ENCODE results near the gene FAIM2.

FAIM2 gene

DNA sequence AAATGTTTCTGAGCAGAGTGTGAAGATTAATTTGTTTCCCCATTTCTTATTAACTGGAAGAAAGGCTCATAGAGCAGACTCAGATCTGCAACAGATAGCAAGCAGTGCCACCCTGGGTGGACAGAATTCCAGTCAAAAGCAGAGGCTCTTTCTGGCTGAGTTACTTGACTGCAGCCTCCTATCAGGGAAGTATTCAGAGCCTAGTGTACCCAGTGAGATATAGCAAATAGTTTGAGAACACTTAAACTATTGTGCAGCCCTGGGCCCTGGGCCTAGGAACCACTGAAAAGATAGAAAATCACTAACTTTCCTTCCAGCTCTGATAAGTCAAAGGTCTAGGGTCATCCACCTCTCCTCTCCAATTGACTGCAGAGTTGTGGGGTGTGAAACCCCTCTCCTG is 35.6 kb upstream of the FAIM2 start:
- no peak for DNase-seq

GRCh38 chr12:49937639-49938300 is 34.1 kb upstream of the FAIM2 start:
- DNase-seq, result no peak

DNA sequence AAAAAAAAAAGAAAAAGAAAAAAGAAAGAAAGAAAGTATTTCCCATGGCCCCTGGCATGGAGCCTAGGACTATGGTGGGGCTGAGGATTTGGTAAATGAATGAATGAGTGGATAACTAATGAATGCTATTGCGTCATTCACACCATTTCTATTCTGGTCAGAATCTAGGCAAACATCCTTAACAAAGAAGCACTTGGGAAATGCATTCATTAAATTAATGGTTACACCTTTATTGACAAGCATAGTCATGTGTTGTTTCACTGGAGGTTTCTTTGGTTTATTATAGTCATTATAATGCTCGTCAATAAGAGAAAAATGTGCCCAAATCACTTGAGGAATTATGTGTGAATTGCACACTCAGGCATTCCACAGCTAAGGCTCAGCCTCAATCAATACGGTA is 33.2 kb upstream of the FAIM2 start:
- no peak for DNase-seq

- no peak for DNase-seq
Observed at GRCh38 chr12:49934505-49934904, 30.8 kb upstream of the FAIM2 start.

GRCh38 chr12:49933796-49934195 is 30.1 kb upstream of the FAIM2 start:
- no peak for DNase-seq

DNA sequence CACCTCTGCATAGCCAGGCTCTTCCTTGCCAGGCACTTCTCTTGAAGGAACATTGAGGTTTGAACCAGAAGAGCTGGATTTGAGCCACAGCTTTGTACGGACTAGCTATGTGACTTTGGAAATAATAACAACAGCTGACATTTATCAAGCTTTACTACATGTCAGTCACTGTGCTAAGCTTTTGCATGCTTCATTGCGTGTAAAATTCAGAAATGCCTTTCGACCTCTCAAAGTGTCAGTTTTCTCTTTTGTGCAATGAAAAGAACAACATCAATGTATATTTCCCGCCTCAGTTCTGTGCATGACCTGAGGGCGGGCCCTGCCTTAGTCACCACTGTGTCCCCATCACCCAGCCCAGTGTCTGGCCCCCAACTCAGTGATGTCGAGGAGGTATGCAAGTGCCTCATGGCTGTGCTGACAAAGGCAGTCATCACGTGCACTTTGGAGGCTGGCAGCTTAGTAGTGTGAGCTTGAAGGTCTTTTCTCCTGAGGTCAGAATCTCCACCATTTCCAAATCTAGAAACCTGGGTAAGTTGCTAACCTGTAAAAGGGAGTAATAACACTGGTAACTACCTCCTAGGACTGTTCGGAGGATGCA is 28.9 kb upstream of the FAIM2 start:
- DNase-seq, result no peak

DNA sequence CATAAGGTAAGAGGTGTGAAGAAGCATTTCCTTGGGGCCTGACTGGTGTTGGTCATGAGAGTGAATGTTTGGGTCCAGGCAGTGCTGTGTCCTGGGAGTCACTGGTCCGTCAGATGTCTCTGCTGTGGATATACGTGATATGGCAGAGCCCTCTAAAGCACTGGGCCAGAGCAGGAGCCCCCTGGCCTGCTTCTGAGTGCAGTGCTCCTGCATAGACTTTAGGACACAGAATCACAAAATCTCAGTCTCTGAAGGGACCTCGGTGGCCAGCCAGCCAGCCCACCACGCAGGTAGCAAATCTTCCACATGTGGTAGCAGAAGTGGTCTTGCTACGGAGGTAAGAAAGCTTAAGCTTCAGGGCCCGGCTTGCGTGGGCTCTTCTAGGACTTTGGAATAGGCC is 28.3 kb upstream of the FAIM2 start:
- no peak for DNase-seq

- no peak for DNase-seq
Observed at GRCh38 chr12:49930515-49931288, 27.0 kb upstream of the FAIM2 start.

DNA sequence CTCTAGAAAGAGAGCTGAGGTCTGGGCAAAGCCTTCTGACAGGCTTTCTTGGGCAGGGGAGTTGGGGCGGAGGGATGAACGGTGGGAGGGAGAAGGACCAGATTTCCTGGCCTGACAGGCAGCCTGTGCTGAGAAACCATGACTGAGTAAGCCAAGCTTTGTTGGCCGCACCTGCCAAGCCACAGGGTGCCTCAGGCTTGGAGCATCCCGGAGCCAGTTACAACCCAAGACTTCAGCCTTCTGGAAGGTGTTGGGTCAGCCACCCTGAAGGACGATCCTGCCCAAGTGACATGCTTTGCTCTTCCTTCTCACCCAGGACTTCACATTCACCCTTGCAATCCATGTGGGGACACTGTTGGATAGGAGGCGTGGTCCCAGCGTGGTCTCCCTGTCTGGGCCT is 25.9 kb upstream of the FAIM2 start:
- no peak for DNase-seq

GRCh38 chr12:49928471-49928870 is 24.8 kb upstream of the FAIM2 start:
- DNase-seq, result no peak

DNA sequence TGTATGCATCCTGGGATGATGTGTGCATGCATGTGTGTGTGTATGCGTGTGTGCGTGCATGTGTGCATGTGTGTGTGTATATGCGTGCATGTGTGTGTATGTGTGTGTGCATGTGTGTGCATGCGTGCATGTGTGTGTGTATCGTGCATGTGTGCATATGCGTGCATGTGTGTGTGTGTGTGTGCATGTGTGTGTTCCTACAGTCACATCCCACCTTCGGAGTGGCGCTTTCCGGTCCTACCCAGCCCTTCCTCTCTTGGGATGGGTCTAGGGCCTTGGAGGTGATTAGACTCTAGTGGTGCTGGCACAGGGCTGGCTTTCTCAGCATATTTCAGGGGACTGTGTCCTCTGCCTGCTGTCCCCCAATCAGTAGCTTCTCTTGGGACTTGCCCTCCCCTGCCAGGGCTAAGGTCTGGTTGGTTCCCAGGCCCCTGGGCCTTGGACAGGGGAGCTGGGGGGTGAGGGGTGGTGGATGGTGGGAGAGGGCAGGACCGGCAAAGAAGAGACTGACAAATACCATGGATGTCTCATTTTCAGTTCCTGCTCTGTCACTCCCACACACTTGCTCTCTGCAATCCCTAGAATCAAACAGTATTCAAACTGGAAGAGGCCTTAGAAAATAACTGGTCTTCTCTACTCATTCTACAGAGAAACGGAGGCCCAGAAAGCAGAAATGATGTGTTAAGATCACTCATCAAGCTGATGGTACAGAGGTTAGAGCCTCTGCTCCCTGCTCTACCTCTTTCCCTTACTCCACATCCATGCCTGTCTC is 21.9 kb upstream of the FAIM2 start:
- DNase-seq, result no peak

DNA sequence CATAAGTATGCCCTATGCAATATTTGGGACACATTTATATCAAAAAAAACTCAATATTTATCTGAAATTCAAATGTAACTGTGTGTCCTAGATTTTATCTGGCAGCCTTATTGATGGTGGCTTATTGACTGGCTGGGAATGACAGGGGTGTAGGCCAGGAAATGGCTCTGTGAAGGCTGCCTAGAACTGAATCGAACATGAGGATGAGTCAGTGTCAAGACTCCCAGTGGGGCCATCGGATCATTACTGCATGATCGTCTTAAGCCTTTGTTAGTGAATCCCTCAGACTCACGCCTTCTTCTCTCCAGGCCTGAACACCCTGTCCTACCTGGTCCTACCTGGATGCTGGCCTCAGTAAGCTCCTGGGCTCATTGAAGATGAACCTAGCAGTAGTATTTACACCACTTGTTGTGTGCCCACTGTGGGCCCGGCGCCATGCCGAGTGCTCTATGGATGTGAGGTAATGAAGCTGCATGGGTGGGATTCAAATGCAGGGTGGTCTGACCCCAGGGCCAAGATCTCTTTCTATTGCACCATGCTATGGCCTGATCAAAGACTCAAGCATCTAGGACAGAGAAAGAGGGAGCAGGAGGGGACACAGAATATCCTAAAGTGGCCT is 21.0 kb upstream of the FAIM2 start:
- no peak for DNase-seq

- DNase-seq, result no peak
Observed at GRCh38 chr12:49923880-49924556, 20.3 kb upstream of the FAIM2 start.

DNA sequence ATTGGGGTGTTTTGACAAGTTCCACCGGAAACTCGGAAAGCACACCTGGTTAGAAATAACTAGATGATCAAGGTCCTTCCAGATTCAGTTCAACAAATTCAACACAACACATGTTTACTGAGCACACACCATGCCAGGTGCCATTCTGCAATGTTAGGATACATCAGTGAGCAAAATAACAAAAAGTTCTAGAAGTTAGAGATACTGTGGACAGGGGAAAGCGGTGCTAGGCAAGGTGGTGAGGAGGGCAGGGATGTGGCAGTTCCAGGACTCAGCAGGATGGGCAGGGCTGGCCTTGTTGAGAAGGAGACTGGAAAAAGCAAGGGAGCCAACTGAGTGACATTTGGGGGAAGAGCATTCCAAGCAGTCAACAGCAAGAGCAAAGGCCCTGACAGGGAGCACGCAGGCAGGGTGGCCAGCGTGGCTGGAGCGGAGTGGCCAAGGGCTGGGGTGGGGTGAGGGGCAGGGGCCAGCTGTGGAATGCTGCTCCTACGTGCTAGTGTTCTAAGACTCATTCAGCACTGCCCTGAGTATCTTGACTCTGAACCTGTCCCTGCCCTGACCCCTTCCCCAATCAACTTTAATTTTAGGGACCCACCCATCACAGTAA is 19.4 kb upstream of the FAIM2 start:
- no peak for DNase-seq

- DNase-seq, result no peak
Observed at GRCh38 chr12:49922349-49923034, 18.8 kb upstream of the FAIM2 start.

DNA sequence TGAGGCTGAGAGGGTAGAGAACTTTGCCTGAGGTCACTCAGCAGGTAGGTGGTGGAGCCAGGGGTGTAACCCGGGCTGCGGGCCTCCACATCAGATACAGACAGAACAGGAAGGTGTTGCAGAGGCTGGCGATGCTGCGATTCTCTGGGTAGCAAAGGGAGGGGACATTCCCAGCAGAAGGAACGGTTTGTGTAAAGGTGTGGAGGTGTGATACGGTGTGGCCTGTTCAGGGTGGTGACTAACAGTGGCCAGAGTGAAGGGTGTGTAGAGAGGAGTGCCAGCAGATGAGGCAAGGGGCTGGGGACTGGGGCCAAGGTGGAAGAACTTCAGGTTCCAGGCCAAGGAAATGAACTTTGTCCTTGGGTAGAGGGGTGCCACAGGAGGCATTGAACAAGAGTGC is 18.2 kb upstream of the FAIM2 start:
- no peak for DNase-seq

- no peak for DNase-seq
Observed at GRCh38 chr12:49921299-49921698, 17.6 kb upstream of the FAIM2 start.

DNA sequence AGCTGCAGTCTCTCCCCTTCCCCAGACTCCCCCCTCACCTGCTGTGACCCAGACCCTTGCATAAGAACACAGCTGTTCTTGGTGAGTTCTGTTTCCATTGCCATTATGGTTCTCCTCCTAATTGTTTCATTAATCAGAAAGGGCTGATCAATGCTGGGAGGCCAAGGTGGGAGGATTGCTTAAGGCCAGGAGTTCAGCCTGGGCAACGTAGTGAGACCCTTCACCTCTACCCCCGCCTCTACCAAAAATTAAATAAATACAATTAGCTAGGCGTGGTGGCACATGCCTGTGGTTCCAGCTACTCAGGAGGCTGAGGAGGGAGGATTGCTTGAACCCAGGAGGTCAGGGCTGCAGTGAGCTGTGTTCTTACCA is 17.2 kb upstream of the FAIM2 start:
- no peak for DNase-seq

DNA sequence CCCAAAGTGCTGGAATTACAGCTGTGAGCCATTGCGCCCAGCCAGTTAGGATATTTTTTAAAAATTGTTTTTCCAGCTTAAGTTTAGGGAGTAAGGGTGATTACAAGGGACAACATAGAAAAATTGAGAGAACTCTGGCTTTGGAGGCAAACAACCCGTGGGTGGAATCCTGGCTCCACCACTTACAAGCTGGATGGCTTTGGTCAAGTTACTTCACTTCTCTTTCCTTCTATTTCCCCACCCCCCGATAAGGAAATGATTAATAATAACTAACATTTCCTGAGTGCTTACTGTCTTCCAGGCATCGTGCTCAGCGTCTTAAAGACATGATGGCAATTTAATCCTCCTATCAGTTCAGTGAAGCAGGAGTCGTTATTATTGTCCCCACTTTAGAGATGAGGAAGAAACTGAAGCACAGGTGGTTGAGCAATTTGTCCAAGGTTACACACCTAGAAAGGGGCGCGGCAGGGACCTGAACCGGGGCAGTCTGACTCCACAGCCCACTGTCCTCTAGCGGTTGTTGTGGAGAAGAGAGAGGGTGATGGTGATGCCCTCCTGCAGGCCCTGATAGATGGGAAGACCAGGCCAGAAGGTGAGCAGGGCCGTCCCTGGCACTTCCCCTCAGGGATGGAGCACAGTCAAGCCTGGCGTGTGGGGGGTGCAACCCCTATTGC is 16.7 kb upstream of the FAIM2 start:
- no peak for DNase-seq

GRCh38 chr12:49917788-49918173 is 14.1 kb upstream of the FAIM2 start:
- DNase-seq, result no peak
